Right cardiac atrium (tissue), 5 donors: Measurements from ENCODE around the gene PNPLA2. TPM values are rescaled to one million over a fixed set of nuclear protein-coding genes. Genes with fewer than 3 reads are reported as not detected.

Experiments
- ATAC-seq, 2 donors: fragments of 200-7000 bp; cut with Tn5 transposase; one replicate each; pipeline versions ENCODE4 v1.8.0 to v1.9.1; 2020; ENCODE audit warnings: moderate library complexity in 2 of 2, mild to moderate bottlenecking in 1 of 2
- DNase-seq, 3 donors: peaks; one replicate each; pipeline ENCODE4 v3.0.0-alpha.2; 2020
- H3K27ac ChIP-seq: one replicate; pipeline ENCODE4 v1.5.1; 2013; ENCODE audit warnings: mild to moderate bottlenecking, low read length, control low read depth, moderate library complexity
- H3K27me3 ChIP-seq: one replicate; pipeline ENCODE4 v1.6.1; 2013; ENCODE audit not compliant: control insufficient read depth, insufficient read depth
- H3K4me1 ChIP-seq: one replicate; pipeline ENCODE4 v1.6.1; 2013; ENCODE audit warnings: low read length; ENCODE audit not compliant: control insufficient read depth, insufficient read depth
- H3K4me3 ChIP-seq: one replicate; pipeline ENCODE4 v1.5.1; 2013; ENCODE audit warnings: low read length, control low read depth
- H3K9me3 ChIP-seq: one replicate; pipeline ENCODE4 v1.6.1; 2013; ENCODE audit warnings: low read length; ENCODE audit not compliant: control insufficient read depth
- WGBS: extraction: QIAGEN DNeasy Blood & Tissue Kit; methylation state at CpG from one replicate; pipeline ENCODE4 v1.1.7; 2013; 5-methylcytosine and 5-hydroxymethylcytosine counted together
- intact Hi-C, 4 donors: fragments of 100-400 bp; cut with DNase I; formaldehyde crosslinking; loops; one replicate each; pipeline versions ENCODE4 v1.11.0 to v1.14.0; 2022 to 2023
- long read RNA-seq, 4 donors: library from polyadenylated mRNA; unstranded; transcript quantifications; one replicate each; pipeline ENCODE4 v2.0.0, GENCODE V29; 2020 to 2021
- polyA plus RNA-seq: library from polyadenylated mRNA; stranded (reverse); fragments of 200-250 nt; gene quantifications from one replicate; pipeline ENCODE4 v1.2.3, GENCODE V29; 2013
- total RNA-seq, 4 donors: library from RNA; stranded (reverse); fragmentation: NEBNext Ultra II Directional; extraction: Animal tissue kit (Norgen Biotek cat#: 25700); gene quantifications; one replicate each; pipeline ENCODE4 v1.2.1, GENCODE V29; 2021
- donor health status: healthy with polysubstance abuse.
- donor health status: DM: no; HTN: yes; CAD: no.
- donor health status: DM: no; HTN: no; CAD: no.
- donor health status: DM: no; HTN: yes; CAD: no; lungs with severe emphysema.
- donor health status: DM: yes; HTN: yes; CAD: no.

The PNPLA2 gene
- total RNA-seq (100 to 1,000 TPM; 145 to 193 (median 177) TPM), polyA plus RNA-seq (147 TPM)
- long read RNA-seq, donor 1, partial matches to known transcripts = 170 of 178 reads
- long read RNA-seq, donor 1, other reads (novel, unspliced or antisense) = 5 of 178 reads
- long read RNA-seq, donor 2, partial matches to known transcripts = 146 of 160 reads
- long read RNA-seq, donor 2, other reads (novel, unspliced or antisense) = 14 of 160 reads
- long read RNA-seq, donor 3, partial matches to known transcripts = 109 of 117 reads
- long read RNA-seq, donor 3, other reads (novel, unspliced or antisense) = 8 of 117 reads
- long read RNA-seq, donor 4, partial matches to known transcripts = 214 of 218 reads
- long read RNA-seq, donor 4, other reads (novel, unspliced or antisense) = 4 of 218 reads

- H3K27ac ChIP-seq = peak within 1 kb of the TSS; percentile 97
- intact Hi-C loops = no loop called here
- H3K9me3 ChIP-seq = no peaks in the 10 kb centered on the region
- peak within 1 kb of the TSS; percentile 92 for H3K4me3 ChIP-seq
- peak in 1 of 3 donors; percentile 79 for DNase-seq
- H3K27me3 ChIP-seq = no peaks in the 10 kb centered on the region
- H3K4me1 ChIP-seq = peaks cover 7% of the 10 kb centered on the region
- 25% methylated on average over 20 of the region's 20 CpGs for WGBS
- ATAC-seq = peak; percentile 1 to 3
These were observed at the start of gene PNPLA2 for GRCh38 chr11:818396-819128. TSS of gene PNPLA2 (plus strand) at chr11:818914. CDS start at chr11:819719, 805 bp downstream.

- no peaks in the 10 kb centered on the region for H3K27me3 ChIP-seq
- 91% methylated on average over 23 of the region's 23 CpGs for WGBS
- no peaks in the 10 kb centered on the region for H3K9me3 ChIP-seq
- ATAC-seq = no peak
- no peaks in the 10 kb centered on the region for H3K4me1 ChIP-seq
- intact Hi-C loops = no loop called here
- H3K4me3 ChIP-seq = no peak overlapping the region
- DNase-seq = peak in 1 of 3 donors; percentile 42
- no peak overlapping the region for H3K27ac ChIP-seq
These were observed 48.6 kb upstream of the PNPLA2 start for GRCh38 chr11:769887-770641.

GRCh38 chr11:770642-771616 lies 47.8 kb upstream of the PNPLA2 start:
- peaks cover 4% of the 10 kb centered on the region for H3K4me1 ChIP-seq
- intact Hi-C loops = no loop called here
- WGBS = 89% methylated on average over 32 of the region's 32 CpGs
- DNase-seq (peak in 2 of 3 donors; percentile 47 to 57), ATAC-seq (no peak)
- H3K27ac ChIP-seq = no peak overlapping the region
- no peaks in the 10 kb centered on the region for H3K27me3 ChIP-seq
- H3K4me3 ChIP-seq = no peak overlapping the region
- H3K9me3 ChIP-seq = no peaks in the 10 kb centered on the region

- WGBS = 76% methylated on average over 15 of the region's 15 CpGs
- no peaks in the 10 kb centered on the region for H3K27me3 ChIP-seq
- H3K27ac ChIP-seq = no peak overlapping the region
- intact Hi-C loops = no loop called here
- no peak for ATAC-seq
- no peaks in the 10 kb centered on the region for H3K9me3 ChIP-seq
- H3K4me3 ChIP-seq = no peak overlapping the region
- DNase-seq = peak in 1 of 3 donors; percentile 41
- H3K4me1 ChIP-seq = peaks cover 6% of the 10 kb centered on the region
These were observed 47.0 kb upstream of the PNPLA2 start for GRCh38 chr11:771617-772204.

- 75% methylated on average over 34 of the region's 34 CpGs for WGBS
These were observed 46.0 kb upstream of the PNPLA2 start for GRCh38 chr11:772429-773390.

GRCh38 chr11:773425-773824 lies 45.3 kb upstream of the PNPLA2 start:
- peaks cover 9% of the 10 kb centered on the region for H3K4me1 ChIP-seq
- ATAC-seq (no peak), DNase-seq (peak in 1 of 3 donors; percentile 26)
- no peak overlapping the region for H3K4me3 ChIP-seq
- no peaks in the 10 kb centered on the region for H3K27me3 ChIP-seq
- 81% methylated on average over 5 of the region's 5 CpGs for WGBS
- H3K9me3 ChIP-seq = no peaks in the 10 kb centered on the region
- H3K27ac ChIP-seq = no peak overlapping the region
- intact Hi-C loops = no loop called here

More at GRCh38 chr11:772429-773390, 46.0 kb upstream of the PNPLA2 start:
- Histone ChIP-seq H3K9me3 (no peaks in the 10 kb centered on the region), H3K4me1 (peaks cover 6% of the 10 kb centered on the region), H3K27me3 (no peaks in the 10 kb centered on the region), H3K27ac (no peak overlapping the region), H3K4me3 (no peak overlapping the region)
- DNase-seq (peak; percentile 29 to 65 (median 57)), ATAC-seq (no peak)
- intact Hi-C loops = no loop called here

GRCh38 chr11:773830-774229 lies 44.9 kb upstream of the PNPLA2 start:
- H3K4me1 ChIP-seq = peaks cover 9% of the 10 kb centered on the region

GRCh38 chr11:774873-775592 lies 43.7 kb upstream of the PNPLA2 start:
- WGBS = 72% methylated on average over 20 of the region's 20 CpGs
- Histone ChIP-seq H3K27ac (no peak overlapping the region), H3K4me3 (no peak overlapping the region), H3K27me3 (no peaks in the 10 kb centered on the region), H3K9me3 (no peaks in the 10 kb centered on the region), H3K4me1 (peaks cover 9% of the 10 kb centered on the region)
- peak in 1 of 3 donors; percentile 58 for DNase-seq
- intact Hi-C loops = no loop called here
- no peak for ATAC-seq

More at GRCh38 chr11:773830-774229, 44.9 kb upstream of the PNPLA2 start:
- DNase-seq (peak in 1 of 3 donors; percentile 37), ATAC-seq (no peak)
- Histone ChIP-seq H3K27ac (no peak overlapping the region), H3K27me3 (no peaks in the 10 kb centered on the region), H3K9me3 (no peaks in the 10 kb centered on the region), H3K4me3 (no peak overlapping the region)
- 89% methylated on average over 9 of the region's 9 CpGs for WGBS
- intact Hi-C loops = no loop called here

- H3K4me1 ChIP-seq = peaks cover 9% of the 10 kb centered on the region
- no peaks in the 10 kb centered on the region for H3K9me3 ChIP-seq
- ATAC-seq (no peak), DNase-seq (no peak)
- 30% methylated on average over 11 of the region's 11 CpGs for WGBS
- no peaks in the 10 kb centered on the region for H3K27me3 ChIP-seq
- peak overlapping the region; percentile 67 for H3K4me3 ChIP-seq
- intact Hi-C loops = no loop called here
- H3K27ac ChIP-seq = no peak overlapping the region
These were observed 42.5 kb upstream of the PNPLA2 start for GRCh38 chr11:776263-776560.
